ENCODE measurements around the gene ARHGAP32. TPM values are rescaled to one million over a fixed set of nuclear protein-coding genes. Genes with fewer than 3 reads are reported as not detected.

Gene ARHGAP32
- total RNA-seq, 4 donors from 2014 or later = 13.5 to 21.9 (median 20.2) TPM

DNA sequence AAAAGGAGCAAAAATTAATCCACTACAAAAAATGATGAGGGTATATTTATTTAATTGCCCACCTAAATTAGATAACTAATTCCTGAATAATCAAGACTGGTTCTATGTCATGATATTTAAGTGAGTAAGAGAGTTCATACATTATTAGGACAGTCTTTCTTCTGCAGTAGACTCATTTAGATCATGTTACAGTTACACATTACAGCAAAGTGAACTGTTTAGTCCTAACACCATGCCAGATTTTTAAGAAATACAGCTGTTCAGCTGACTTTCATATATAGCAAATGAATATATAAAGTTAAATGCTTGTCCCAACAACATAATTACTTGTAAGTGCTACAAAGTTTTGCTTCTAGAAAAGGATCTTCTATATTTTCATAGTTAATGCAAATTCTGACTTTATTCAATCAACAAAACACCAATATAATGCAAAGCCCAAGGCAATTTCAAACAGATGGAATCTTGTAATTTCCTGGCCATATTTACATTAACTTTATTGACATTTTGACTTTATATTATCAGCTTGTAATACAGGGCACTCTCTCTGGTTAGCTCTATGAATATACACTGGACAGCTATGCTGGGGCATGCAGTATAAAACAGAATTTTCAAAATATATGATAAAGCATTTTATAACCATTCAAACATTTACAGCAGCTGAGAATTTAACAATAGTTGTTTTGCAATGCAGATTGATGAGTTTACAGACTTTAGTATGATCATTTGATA lies 203.7 kb downstream of the ARHGAP32 start:
- Histone ChIP-seq H3K9me3 (no peaks in the 10 kb centered on the region), H3K27me3 (no peaks in the 10 kb centered on the region), H3K27ac (no peak overlapping the region), H3K4me3 (replicated peaks in 1 of 3) (no peak overlapping the region), H3K36me3 (no peaks in the 10 kb centered on the region), H3K4me1 (no peaks in the 10 kb centered on the region)
- DNase-seq = no peak
- intact Hi-C loops (cut with DNase I) = no loop called here
- TF ChIP-seq, protein P1, sequence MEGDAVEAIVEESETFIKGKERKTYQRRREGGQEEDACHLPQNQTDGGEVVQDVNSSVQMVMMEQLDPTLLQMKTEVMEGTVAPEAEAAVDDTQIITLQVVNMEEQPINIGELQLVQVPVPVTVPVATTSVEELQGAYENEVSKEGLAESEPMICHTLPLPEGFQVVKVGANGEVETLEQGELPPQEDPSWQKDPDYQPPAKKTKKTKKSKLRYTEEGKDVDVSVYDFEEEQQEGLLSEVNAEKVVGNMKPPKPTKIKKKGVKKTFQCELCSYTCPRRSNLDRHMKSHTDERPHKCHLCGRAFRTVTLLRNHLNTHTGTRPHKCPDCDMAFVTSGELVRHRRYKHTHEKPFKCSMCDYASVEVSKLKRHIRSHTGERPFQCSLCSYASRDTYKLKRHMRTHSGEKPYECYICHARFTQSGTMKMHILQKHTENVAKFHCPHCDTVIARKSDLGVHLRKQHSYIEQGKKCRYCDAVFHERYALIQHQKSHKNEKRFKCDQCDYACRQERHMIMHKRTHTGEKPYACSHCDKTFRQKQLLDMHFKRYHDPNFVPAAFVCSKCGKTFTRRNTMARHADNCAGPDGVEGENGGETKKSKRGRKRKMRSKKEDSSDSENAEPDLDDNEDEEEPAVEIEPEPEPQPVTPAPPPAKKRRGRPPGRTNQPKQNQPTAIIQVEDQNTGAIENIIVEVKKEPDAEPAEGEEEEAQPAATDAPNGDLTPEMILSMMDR (IDR thresholded peaks at IDR 0.05) = no peak
- TF ChIP-seq POLR2A (IDR thresholded peaks at IDR 0.05) = no peak

DNA sequence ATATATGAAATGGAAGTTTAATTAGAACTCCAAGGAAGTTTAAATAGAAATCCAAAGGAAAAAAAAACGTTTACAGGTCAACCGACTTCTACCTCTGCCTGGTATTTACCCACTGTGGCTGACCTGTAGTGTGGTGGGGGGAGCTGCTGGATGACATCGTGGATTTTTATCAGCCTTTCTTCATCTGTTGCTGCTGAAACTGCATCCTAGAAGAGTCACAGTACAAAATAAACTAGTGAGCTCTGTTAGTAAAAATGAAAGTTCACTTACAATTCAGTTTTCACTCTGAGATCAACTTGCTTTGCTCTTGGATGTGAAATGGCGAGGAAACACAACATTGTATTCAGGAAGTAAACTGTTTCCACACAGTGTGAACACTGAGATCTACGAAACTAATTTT lies 206.2 kb downstream of the ARHGAP32 start:
- Histone ChIP-seq H3K9me3 (no peaks in the 10 kb centered on the region), H3K4me1 (no peaks in the 10 kb centered on the region), H3K27me3 (no peaks in the 10 kb centered on the region), H3K36me3 (peaks cover 0 to 4% of the 10 kb centered on the region in 2 donors), H3K4me3 (replicated peaks in 1 of 3) (no peak overlapping the region), H3K27ac (no peak overlapping the region)
- 80 to 81% methylated on average over 5 of the region's 5 CpGs for WGBS, 2 donors
- DNase-seq = no peak
- TF ChIP-seq, protein P1 (IDR thresholded peaks at IDR 0.05) = no peak
- no peak for TF ChIP-seq POLR2A (IDR thresholded peaks at IDR 0.05)
- intact Hi-C loops (cut with DNase I) = no loop called here

DNA sequence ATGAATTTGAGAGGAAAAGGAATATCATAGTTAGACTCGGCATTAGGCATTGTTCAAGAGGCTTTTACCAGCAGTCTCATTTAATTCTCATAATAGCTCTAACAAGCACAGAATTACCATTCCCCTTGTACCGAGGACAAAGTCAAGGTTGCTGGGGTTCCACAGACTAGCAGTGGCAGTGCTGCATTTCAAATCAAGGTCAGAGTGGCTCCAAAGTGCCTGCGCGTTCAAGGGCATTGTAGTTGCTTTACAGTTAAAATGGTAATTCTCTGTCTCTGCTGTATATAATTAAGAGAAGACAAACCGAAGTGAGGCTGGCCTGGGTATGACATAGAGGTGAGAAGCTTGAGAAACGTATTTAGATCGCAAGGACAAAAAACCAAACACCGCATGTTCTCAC lies 209.1 kb downstream of the ARHGAP32 start:
- TF ChIP-seq, protein P1 (IDR thresholded peaks at IDR 0.05) = no peak
- no peak for TF ChIP-seq POLR2A (IDR thresholded peaks at IDR 0.05)
- Histone ChIP-seq H3K36me3 (peaks cover 6 to 8% of the 10 kb centered on the region in 2 donors), H3K4me3 (replicated peaks in 1 of 3) (no peak overlapping the region), H3K27ac (no peak overlapping the region), H3K27me3 (no peaks in the 10 kb centered on the region), H3K9me3 (no peaks in the 10 kb centered on the region), H3K4me1 (no peaks in the 10 kb centered on the region)
- intact Hi-C loops (cut with DNase I) = no loop called here
- no peak for DNase-seq
- WGBS, 2 donors = 87 to 94% methylated on average over 8 of the region's 8 CpGs

DNA sequence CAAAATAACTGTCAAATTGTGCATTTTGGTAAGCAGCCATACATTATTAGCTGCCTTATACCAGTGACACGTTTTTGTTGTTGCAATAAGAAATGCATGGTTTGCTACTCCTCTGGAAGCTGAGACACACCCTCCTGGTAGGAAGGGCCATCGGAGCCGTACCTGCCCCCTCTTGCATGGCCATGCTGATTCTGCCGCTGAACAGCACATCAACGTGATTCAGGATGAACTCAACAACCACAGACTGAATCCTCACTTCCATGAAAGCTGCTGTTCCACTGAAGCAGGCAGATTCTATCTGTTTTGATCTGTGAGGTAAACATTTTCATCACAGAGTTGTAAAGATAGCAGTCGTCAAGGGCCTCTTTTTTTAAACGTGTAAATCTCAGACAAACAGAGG lies 210.9 kb downstream of the ARHGAP32 start:
- no peak overlapping the region for H3K27ac ChIP-seq
- intact Hi-C loops (cut with DNase I) = no loop called here

DNA sequence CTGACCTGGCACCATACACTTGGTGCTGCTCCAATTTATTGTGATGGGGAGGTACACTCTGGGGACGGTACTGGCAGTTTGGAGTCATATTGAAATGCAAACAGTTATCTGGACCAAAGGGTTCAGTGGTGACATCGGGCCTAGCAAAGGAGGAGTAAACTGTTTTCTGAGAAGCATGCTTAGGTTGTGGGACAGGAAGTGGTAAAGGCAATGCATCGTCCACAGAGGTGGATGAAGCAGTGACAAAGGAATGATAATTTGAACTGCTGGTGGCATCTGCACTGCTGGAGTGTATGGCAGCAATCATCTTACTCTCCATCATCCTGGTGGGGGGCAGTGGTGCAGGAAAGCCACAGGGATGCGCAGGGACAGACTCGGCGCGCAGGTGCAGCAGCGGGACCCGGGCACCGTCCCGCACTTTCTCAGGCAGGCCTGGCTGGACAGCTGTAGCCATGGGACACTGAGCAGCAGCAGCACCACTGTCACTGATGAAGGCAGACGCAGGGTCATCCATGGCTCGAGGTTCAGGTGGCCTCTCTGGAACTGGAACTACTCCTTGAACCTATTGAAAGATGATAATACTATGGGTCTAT lies 221.4 kb downstream of the ARHGAP32 start:
- WGBS, 2 donors = 86 to 94% methylated on average over 9 to 13 of the region's 13 CpGs
- intact Hi-C loops (cut with DNase I) = no loop called here
- no peaks in the 10 kb centered on the region for H3K27me3 ChIP-seq
- H3K27ac ChIP-seq = no peak overlapping the region
- TF ChIP-seq, protein P1 (IDR thresholded peaks at IDR 0.05) = no peak
- no peak for TF ChIP-seq POLR2A (IDR thresholded peaks at IDR 0.05)
- no peak for DNase-seq
- no peaks in the 10 kb centered on the region for H3K4me1 ChIP-seq
- H3K36me3 ChIP-seq = peaks cover 22 to 26% of the 10 kb centered on the region in 2 donors
- no peak overlapping the region for H3K4me3 ChIP-seq (replicated peaks in 1 of 3)
- no peaks in the 10 kb centered on the region for H3K9me3 ChIP-seq

More for the DNA sequence above, 210.9 kb downstream of the ARHGAP32 start:
- Histone ChIP-seq H3K9me3 (no peaks in the 10 kb centered on the region), H3K4me3 (replicated peaks in 1 of 3) (no peak overlapping the region), H3K36me3 (peaks cover 6 to 8% of the 10 kb centered on the region in 2 donors), H3K27me3 (no peaks in the 10 kb centered on the region), H3K4me1 (no peaks in the 10 kb centered on the region)
- 79 to 90% methylated on average over 7 of the region's 7 CpGs for WGBS, 2 donors
- TF ChIP-seq, protein P1 (IDR thresholded peaks at IDR 0.05) = no peak
- TF ChIP-seq POLR2A (IDR thresholded peaks at IDR 0.05) = no peak
- DNase-seq = no peak

Measured in thyroid gland (tissue), 4 donors.